SK-N-MC (cell line): ENCODE results near the gene MBOAT2.

Experiments used
- DNase-seq: peaks from one replicate; pipeline ENCODE4 v3.0.0-alpha.2; 2011; ENCODE audit warnings: low read depth, low spot score
- H3K27ac ChIP-seq: fragments of 200-600 bp; sonication (generic); 2 replicates; pipeline ENCODE4 v1.5.1; 2016; ENCODE audit warnings: mixed run types
- H3K36me3 ChIP-seq: fragments of 200-600 bp; sonication (generic); 2 replicates; pipeline ENCODE4 v1.6.1; 2017; ENCODE audit warnings: antibody characterized with exemption, low read length, mixed read lengths; ENCODE audit not compliant: insufficient read depth
- H3K4me3 ChIP-seq: fragments of 200-600 bp; sonication (generic); 2 replicates; pipeline ENCODE4 v1.5.1; 2016
- H3K9ac ChIP-seq: fragments of 200-600 bp; sonication (generic); 2 replicates; pipeline ENCODE4 v1.8.0; 2017; ENCODE audit warnings: mixed run types, mixed read lengths; ENCODE audit not compliant: insufficient read length
- H3K9me3 ChIP-seq: fragments of 200-600 bp; sonication (generic); 2 replicates; pipeline ENCODE4 v1.6.1; 2017; ENCODE audit warnings: low read depth, mild to moderate bottlenecking, antibody characterized with exemption, low read length, moderate library complexity, mixed read lengths
- EZH2 ChIP-seq: fragments of 200-600 bp; sonication (generic); IDR thresholded peaks from one replicate; pipeline ENCODE4 v1.6.1; 2017; ENCODE audit warnings: antibody characterized with exemption
- FOXP2 ChIP-seq: optimal IDR thresholded peaks from 2 replicates; pipeline ENCODE3; 2011; ENCODE audit warnings: mild to moderate bottlenecking, moderate library complexity; ENCODE audit not compliant: insufficient read depth; ENCODE audit errors: extremely low read length, control extremely low read depth
- POLR2AphosphoS5 ChIP-seq: IDR thresholded peaks from 2 replicates; pipeline ENCODE4 v1.6.1; 2012; ENCODE audit warnings: mild to moderate bottlenecking, low read depth, low read length, borderline replicate concordance

The MBOAT2 gene

DNA sequence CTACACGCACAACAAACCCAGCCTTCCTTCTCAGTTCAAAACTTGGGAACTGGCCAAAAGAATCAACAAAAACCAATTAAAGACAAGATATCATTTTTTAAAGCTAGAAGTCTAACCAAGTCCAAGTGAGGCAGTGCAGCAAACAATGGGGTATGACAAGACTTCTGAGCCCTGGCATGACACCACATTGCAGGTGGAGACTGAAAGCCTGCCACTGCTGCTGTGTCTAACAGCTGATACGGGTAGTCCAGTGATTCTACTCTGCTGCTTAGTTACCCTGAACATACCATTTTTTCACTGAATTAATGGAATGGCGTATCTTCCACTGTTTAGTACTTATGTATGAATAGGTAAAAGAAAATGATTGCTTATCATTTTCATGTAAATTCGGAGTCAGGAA, 118.7 kb downstream of the MBOAT2 start:
- no peak for DNase-seq
- Histone ChIP-seq H3K36me3 (peaks cover 7% of the 10 kb centered on the region; the same call in 1 of the 2 replicates), H3K9ac (no peak overlapping the region), H3K9me3 (no peaks in the 10 kb centered on the region), H3K4me3 (no peak overlapping the region), H3K27ac (no peak overlapping the region)
- TF ChIP-seq POLR2AphosphoS5 (no peak), FOXP2 (no peak), EZH2 (no peak)

DNA sequence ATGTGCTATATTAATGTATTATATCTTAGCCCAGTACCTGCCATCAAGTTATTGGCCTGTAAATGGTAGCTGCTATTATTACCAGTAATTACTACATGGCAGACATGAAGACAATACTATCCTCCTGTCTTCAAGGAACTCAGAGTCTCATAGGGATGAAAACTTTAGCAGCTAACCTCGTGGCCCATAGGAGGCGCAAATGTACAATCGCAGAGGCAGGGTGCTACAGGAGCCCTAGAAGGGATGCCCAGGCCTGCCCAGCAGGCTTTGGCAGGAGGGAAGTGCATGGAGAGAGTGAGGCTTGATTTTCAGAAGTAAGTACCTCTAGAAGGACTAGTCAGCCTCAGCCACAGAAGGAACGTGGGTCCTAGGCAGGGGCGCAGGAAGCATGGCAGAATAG, 121.4 kb downstream of the MBOAT2 start:
- Histone ChIP-seq H3K9me3 (no peaks in the 10 kb centered on the region), H3K9ac (no peak overlapping the region), H3K4me3 (no peak overlapping the region), H3K27ac (no peak overlapping the region), H3K36me3 (peaks cover 7% of the 10 kb centered on the region; the same call in 1 of the 2 replicates)
- DNase-seq = no peak
- TF ChIP-seq FOXP2 (no peak), POLR2AphosphoS5 (no peak), EZH2 (no peak)

DNA sequence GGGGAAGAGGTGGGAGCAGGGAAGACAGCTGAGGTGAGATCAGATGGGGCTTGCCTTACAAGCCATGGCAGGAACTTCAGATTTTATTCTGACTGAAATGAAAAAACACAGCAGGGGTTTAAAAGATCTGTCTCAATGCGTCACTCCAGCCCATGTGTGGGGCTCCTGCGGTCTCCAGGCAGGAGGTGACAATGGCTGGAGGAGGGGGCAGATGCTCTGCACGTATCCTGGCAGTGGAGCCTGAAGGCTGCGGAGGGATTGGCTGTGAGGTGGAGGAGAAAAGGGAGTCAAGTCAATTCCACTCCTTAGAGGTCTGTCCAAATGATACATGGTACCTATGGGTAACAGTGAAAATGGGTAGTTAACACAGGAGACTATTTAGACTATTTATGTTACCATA, 125.6 kb downstream of the MBOAT2 start:
- no peak overlapping the region for H3K4me3 ChIP-seq
- no peak overlapping the region for H3K27ac ChIP-seq
- peaks cover 7% of the 10 kb centered on the region; the same call in 1 of the 2 replicates for H3K36me3 ChIP-seq
- no peak for DNase-seq
- no peak overlapping the region for H3K9ac ChIP-seq
- TF ChIP-seq POLR2AphosphoS5 (no peak), EZH2 (no peak), FOXP2 (no peak)
- H3K9me3 ChIP-seq = no peaks in the 10 kb centered on the region

DNA sequence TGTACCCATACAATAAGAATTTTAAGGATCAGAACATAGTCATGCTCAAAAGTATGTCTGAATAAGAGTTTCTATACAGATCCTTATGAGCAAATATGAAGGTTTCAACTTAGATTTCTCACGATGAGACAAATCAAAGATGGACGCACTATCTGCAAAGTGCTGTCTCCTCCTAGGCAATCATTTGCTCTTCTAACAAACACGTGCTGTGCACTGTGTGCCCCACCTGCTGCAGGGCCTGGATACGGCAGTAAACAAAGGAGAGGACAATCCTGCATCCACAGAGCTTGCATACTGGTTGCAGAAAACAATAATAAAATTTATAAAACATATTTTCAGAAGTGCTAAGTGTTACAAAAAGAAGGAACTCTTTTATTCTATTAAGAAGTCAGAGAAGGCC, 126.2 kb downstream of the MBOAT2 start:
- TF ChIP-seq POLR2AphosphoS5 = no peak
- no peak for TF ChIP-seq FOXP2
- TF ChIP-seq EZH2 = no peak
- peaks cover 7% of the 10 kb centered on the region; the same call in 1 of the 2 replicates for H3K36me3 ChIP-seq

DNA sequence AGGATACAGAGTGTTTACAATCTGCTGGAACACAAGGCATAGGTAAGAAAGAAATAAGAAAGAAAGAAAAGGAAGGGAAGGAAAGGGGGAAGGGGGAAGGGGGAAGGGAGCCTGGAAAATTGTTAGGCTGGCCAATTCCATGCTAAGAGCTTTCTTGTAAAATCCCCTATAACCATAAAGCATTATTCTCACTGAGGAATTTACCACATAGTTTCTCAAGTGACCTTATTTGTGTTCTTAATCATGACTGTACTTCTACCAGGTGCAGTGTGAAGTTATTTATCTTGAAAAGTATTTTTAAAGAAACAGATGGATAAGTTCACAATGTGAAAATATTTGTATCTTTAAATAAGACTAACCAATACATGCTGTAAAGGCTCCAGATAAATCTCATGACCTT, 126.9 kb downstream of the MBOAT2 start:
- Histone ChIP-seq H3K36me3 (peaks cover under 1% of the 10 kb centered on the region; the same call in 1 of the 2 replicates), H3K4me3 (no peak overlapping the region), H3K9ac (no peak overlapping the region), H3K9me3 (no peaks in the 10 kb centered on the region), H3K27ac (no peak overlapping the region)
- DNase-seq = no peak
- no peak for TF ChIP-seq FOXP2
- no peak for TF ChIP-seq POLR2AphosphoS5
- no peak for TF ChIP-seq EZH2

More for the DNA sequence above, 126.2 kb downstream of the MBOAT2 start:
- no peaks in the 10 kb centered on the region for H3K9me3 ChIP-seq
- DNase-seq = no peak
- no peak overlapping the region for H3K4me3 ChIP-seq
- no peak overlapping the region for H3K27ac ChIP-seq
- no peak overlapping the region for H3K9ac ChIP-seq

DNA sequence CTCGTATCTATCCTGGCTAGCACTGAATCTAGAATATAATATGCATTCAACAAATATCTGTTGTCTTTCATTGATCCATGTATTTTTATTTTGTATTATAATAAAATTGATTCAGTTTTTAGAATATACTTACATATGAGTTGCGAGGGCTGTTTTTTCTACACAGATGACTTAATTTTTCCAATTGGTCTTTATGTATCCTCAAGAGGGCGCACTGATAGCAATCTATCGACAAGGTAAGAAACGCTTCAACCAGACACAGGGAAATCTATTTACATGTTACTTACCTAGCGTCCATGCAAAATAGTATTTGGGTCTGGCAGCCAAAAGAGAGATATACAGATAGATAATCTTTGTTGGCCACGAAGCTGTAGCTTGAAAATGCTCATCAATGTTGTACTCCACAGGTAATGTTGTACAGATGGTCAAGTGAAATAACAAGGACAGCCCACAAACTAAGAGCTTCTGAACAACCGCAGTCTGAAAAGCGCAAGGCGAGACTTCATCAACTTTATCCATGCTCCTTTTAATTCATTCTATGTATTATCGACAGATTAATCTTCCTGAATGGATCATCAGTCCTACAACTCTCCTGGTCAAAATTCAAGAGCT, 130.6 kb downstream of the MBOAT2 start:
- no peak for DNase-seq
- Histone ChIP-seq H3K27ac (no peak overlapping the region), H3K36me3 (no peaks in the 10 kb centered on the region; the same call in 1 of the 2 replicates), H3K9me3 (no peaks in the 10 kb centered on the region), H3K4me3 (no peak overlapping the region), H3K9ac (no peak overlapping the region)
- no peak for TF ChIP-seq EZH2
- TF ChIP-seq POLR2AphosphoS5 = no peak
- TF ChIP-seq FOXP2 = no peak

DNA sequence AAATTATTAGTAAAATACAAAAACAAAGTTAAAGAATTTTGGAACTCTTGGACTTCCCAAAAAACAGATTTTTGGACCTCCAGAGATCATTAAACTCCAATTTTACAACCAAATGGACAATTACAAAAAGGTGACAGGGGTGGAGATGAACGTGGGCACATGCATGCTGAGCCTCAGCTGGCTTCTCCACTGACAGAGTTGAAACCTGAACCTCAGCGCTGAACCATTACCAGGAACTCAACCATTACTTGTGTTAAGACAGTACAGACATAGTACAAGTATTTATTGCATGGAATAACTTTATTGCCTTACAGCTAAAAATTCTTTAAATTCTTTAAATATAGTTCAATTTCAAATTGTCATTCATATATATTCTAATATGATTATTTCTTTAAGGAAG, 133.0 kb downstream of the MBOAT2 start:
- TF ChIP-seq POLR2AphosphoS5 (no peak), EZH2 (no peak), FOXP2 (no peak)
- H3K27ac ChIP-seq = no peak overlapping the region
- H3K36me3 ChIP-seq = no peaks in the 10 kb centered on the region; the same call in 1 of the 2 replicates
- no peak for DNase-seq
- H3K9ac ChIP-seq = no peak overlapping the region
- no peak overlapping the region for H3K4me3 ChIP-seq
- H3K9me3 ChIP-seq = no peaks in the 10 kb centered on the region

DNA sequence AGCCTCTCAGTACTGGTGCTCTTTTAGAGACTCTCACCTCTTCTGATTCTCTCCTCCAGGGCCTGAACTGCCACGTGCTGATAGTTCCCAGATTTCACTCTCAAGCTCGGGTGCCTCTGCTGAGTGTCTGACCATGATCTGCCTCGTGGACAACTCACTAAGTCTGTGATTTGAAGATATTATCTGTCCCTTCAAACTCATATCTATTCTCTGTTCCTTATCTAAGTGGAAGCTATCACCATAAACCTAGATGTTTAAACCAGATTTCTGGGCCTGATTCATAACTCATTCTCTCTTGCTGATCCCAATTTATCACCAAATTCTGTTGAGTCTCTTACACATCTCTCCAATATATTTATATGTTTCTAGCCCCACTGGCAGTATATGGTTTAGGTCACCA, 136.1 kb downstream of the MBOAT2 start:
- no peak for DNase-seq
- Histone ChIP-seq H3K36me3 (no peaks in the 10 kb centered on the region; the same call in 1 of the 2 replicates), H3K9me3 (no peaks in the 10 kb centered on the region), H3K9ac (no peak overlapping the region), H3K4me3 (no peak overlapping the region), H3K27ac (no peak overlapping the region)
- TF ChIP-seq EZH2 (no peak), POLR2AphosphoS5 (no peak), FOXP2 (no peak)

DNA sequence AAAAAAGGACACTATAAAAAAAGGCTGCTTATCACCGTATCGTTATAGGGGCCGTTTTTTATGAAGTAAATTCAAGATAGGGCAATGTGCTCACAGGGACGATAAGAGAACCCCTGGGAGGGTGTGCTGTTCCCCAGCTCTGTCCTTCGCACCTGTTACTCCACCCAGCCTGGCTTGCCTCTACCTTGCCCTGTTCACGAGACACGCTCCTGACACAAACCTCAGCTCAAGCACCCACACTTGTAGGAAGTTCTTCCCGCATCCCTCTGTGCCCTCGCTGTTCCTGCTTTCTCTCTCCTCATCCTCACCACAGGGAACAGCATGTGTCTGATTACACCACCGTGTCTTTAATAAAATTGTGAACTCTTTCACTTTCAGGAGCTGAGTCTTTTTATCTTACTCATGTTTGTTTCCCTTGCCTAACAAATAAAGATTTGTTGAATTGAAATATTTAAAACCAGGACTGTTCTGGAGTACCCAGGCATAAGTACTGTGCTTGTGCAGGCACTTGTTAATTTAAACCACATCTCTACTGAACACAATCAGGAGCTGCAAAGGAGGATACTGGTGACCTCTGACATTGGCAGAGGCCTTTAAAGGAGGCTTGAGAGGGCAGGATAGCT, 140.0 kb downstream of the MBOAT2 start:
- H3K27ac ChIP-seq = no peak overlapping the region
- DNase-seq = no peak
- no peaks in the 10 kb centered on the region for H3K36me3 ChIP-seq
- H3K9ac ChIP-seq = no peak overlapping the region
- H3K4me3 ChIP-seq = no peak overlapping the region
- no peak for TF ChIP-seq EZH2
- no peak for TF ChIP-seq FOXP2
- no peak for TF ChIP-seq POLR2AphosphoS5
- no peaks in the 10 kb centered on the region for H3K9me3 ChIP-seq
